ENCODE data around the gene TDP2.
"Not testable (repeated sequence)": the region's sequence is repeated elsewhere in the genome, so short reads cannot be mapped to it uniquely, and the experiment has no call there.

The TDP2 gene

GRCh38 chr6:24650365-24650764 is 16.3 kb downstream of the TDP2 start:
- no peak for DNase-seq

GRCh38 chr6:24649691-24650090 is 17.0 kb downstream of the TDP2 start:
- no peak for DNase-seq

- no peak for DNase-seq
These were observed 18.4 kb downstream of the TDP2 start for GRCh38 chr6:24648276-24648675.

- DNase-seq = no peak
These were observed 19.9 kb downstream of the TDP2 start for GRCh38 chr6:24646771-24647170.

GRCh38 chr6:24644377-24644776 is 22.3 kb downstream of the TDP2 start:
- DNase-seq = no peak

GRCh38 chr6:24643920-24644319 is 22.8 kb downstream of the TDP2 start:
- DNase-seq = no peak

GRCh38 chr6:24642061-24642460 is 24.6 kb downstream of the TDP2 start:
- no peak for DNase-seq

- DNase-seq = not testable (repeated sequence)
These were observed 26.1 kb downstream of the TDP2 start for GRCh38 chr6:24640631-24641030.

GRCh38 chr6:24640166-24640565 is 26.5 kb downstream of the TDP2 start:
- no peak for DNase-seq

- DNase-seq = no peak
These were observed 30.0 kb downstream of the TDP2 start for GRCh38 chr6:24636681-24637080.

GRCh38 chr6:24632573-24632972 is 34.1 kb downstream of the TDP2 start:
- DNase-seq = no peak

GRCh38 chr6:24631671-24632070 is 35.0 kb downstream of the TDP2 start:
- no peak for DNase-seq

GRCh38 chr6:24630856-24631505 is 35.7 kb downstream of the TDP2 start:
- no peak for DNase-seq

- DNase-seq = no peak
These were observed 44.9 kb downstream of the TDP2 start for GRCh38 chr6:24621626-24622289.

GRCh38 chr6:24620637-24621036 is 46.1 kb downstream of the TDP2 start:
- no peak for DNase-seq

GRCh38 chr6:24619661-24620060 is 47.0 kb downstream of the TDP2 start:
- DNase-seq = no peak

- DNase-seq = no peak
These were observed 52.1 kb downstream of the TDP2 start for GRCh38 chr6:24614648-24615047.

- peak in 1 of 56 donors; percentile 13 for DNase-seq
These were observed 52.7 kb downstream of the TDP2 start for GRCh38 chr6:24614043-24614420.

GRCh38 chr6:24613361-24614042 is 53.2 kb downstream of the TDP2 start:
- DNase-seq = no peak

GRCh38 chr6:24610672-24611071 is 56.0 kb downstream of the TDP2 start:
- DNase-seq = no peak

GRCh38 chr6:24607310-24608105 is 59.2 kb downstream of the TDP2 start:
- DNase-seq = no peak
